Muscle of leg (tissue), 11 donors: ENCODE data around the gene PEX16. TPM values are rescaled to one million over a fixed set of nuclear protein-coding genes. Genes with fewer than 3 reads are reported as not detected.
A peak's percentile ranks its signal among the peaks of the same experiment; 100 is the strongest.
"Not testable (repeated sequence)": the region's sequence is repeated elsewhere in the genome, so short reads cannot be mapped to it uniquely, and the experiment has no call there.

ENCODE experiments used
- DNase-seq: peaks from one replicate; pipeline ENCODE4 v3.0.0; 2013
- H3K27ac ChIP-seq: one replicate; pipeline ENCODE4 v1.5.1; 2013; ENCODE audit warnings: mild to moderate bottlenecking, low read length, control low read depth
- H3K27me3 ChIP-seq: one replicate; pipeline ENCODE4 v1.6.1; 2013; ENCODE audit warnings: low read length; ENCODE audit not compliant: control insufficient read depth, insufficient read depth
- H3K36me3 ChIP-seq: one replicate; pipeline ENCODE4 v1.6.1; 2013; ENCODE audit warnings: low read length; ENCODE audit not compliant: control insufficient read depth, insufficient read depth
- H3K4me1 ChIP-seq: one replicate; pipeline ENCODE4 v1.6.1; 2013; ENCODE audit warnings: low read length; ENCODE audit not compliant: control insufficient read depth, insufficient read depth
- H3K4me3 ChIP-seq: one replicate; pipeline ENCODE4 v1.5.1; 2013; ENCODE audit warnings: low read length, control low read depth
- H3K9me3 ChIP-seq: replicated peaks from 2 replicates; pipeline ENCODE4 v1.6.1; 2013; ENCODE audit warnings: low read depth, low read length; ENCODE audit not compliant: control insufficient read depth
- WGBS: methylation state at CpG from one replicate; pipeline ENCODE4 v1.1.5; 2013; ENCODE audit warnings: missing lambda C conversion rate; ENCODE audit not compliant: insufficient coverage; 5-methylcytosine and 5-hydroxymethylcytosine counted together
- polyA plus RNA-seq, 8 donors: library from polyadenylated mRNA; unstranded; fragments of 120-200 nt; gene quantifications; one replicate each; pipeline versions ENCODE4 v1.2.1 to v1.2.3, GENCODE V29; 2013; ENCODE audit warnings: inconsistent platforms in 1 of 8, low replicate concordance in 1 of 8; ENCODE audit not compliant: insufficient read length in 8 of 8, insufficient read depth in 1 of 8
- total RNA-seq: library from RNA; stranded (reverse); fragments of 120-200 nt; gene quantifications from one replicate; pipeline ENCODE4 v1.2.4, GENCODE V29; 2013

PEX16 gene
- total and polyA plus RNA-seq, 9 donors, result 11.1 to 16.3 (median 14.2) TPM

DNA sequence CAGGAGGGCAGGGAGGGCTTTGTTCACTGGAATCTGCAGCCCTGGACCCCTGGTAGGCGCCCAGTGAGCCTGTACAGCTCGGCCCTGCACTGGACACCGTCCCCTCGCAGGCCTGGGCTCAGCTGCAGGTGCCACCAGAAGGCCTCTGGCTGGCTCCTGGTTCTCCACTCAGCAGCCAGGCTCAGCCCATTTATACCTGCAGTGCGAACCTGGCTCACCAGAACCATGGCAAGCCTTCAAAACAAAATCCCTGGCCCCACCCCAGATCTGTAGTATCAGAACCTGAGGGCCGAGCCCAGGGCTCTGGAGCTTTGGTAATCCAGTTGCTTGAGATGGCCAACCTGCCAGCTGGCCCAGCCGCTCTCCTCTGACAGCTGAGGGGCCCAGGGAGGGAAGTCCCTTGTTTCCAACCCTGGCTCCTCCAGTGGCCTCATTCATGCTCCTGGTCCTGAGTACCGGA is 9.7 kb downstream of the PEX16 start:
- no peaks in the 10 kb centered on the region for H3K9me3 ChIP-seq
- DNase-seq, result peak; percentile 58

GRCh38 chr11:45906965-45907611 is 10.6 kb downstream of the PEX16 start, which contains the start of gene FREY1:
Gene FREY1, minus strand, starts transcription at chr11:45907271. Its CDS starts 26 bp downstream, at chr11:45907245.
- Histone ChIP-seq H3K4me3 (no peak within 1 kb of the TSS), H3K36me3 (peaks cover 79% of the 10 kb centered on the region), H3K4me1 (peaks cover 25% of the 10 kb centered on the region), H3K9me3 (no peaks in the 10 kb centered on the region), H3K27ac (peak within 1 kb of the TSS; percentile 62), H3K27me3 (no peaks in the 10 kb centered on the region)
- WGBS, result 79% methylated on average over 12 of the region's 18 CpGs
- no peak for DNase-seq

More for the DNA sequence above, 9.7 kb downstream of the PEX16 start:
- WGBS, result 61% methylated on average over 7 of the region's 8 CpGs
- peaks cover 73% of the 10 kb centered on the region for H3K36me3 ChIP-seq
- H3K27me3 ChIP-seq, result no peaks in the 10 kb centered on the region
- H3K4me3 ChIP-seq, result no peak overlapping the region
- H3K27ac ChIP-seq, result peak overlapping the region; percentile 67
- H3K4me1 ChIP-seq, result peaks cover 25% of the 10 kb centered on the region

DNA sequence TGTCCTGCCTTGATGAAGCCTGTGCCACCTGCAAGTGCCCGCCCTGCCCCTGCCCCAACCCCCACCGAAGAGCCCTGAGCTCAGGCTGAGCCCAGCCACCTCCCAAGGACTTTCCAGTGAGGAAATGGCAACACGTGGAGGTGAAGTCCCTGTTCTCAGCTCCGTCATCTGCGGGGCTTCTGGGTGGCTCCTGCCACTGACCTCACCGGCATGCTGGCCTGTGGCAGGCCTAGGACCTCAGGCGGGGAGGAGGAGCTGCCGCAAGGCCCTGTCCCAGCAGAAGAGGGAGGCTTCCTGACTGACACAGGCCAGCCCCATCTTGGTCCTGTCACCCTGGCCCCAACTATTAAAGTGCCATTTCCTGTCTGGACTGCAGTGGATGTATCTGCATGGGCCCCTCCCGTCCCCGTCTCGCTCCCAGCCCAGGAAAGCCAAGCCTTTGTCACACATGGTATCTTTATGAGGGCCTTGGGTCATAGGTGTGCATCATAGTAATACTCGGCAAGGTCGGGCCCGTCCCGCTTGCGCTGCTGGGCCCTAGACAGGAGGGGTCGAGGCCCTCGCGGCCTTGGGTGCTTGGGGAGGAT is 11.5 kb downstream of the PEX16 start:
- WGBS, result 67% methylated on average over 13 of the region's 19 CpGs
- DNase-seq, result no peak
- H3K36me3 ChIP-seq, result peaks cover 78% of the 10 kb centered on the region
- peaks cover 34% of the 10 kb centered on the region for H3K4me1 ChIP-seq
- no peaks in the 10 kb centered on the region for H3K27me3 ChIP-seq
- no peaks in the 10 kb centered on the region for H3K9me3 ChIP-seq
- no peak overlapping the region for H3K4me3 ChIP-seq
- no peak overlapping the region for H3K27ac ChIP-seq

- not testable (repeated sequence) for H3K27me3 ChIP-seq, H3K9me3 ChIP-seq, H3K27ac ChIP-seq, H3K4me3 ChIP-seq, DNase-seq
- Histone ChIP-seq H3K36me3 (peaks cover 72% of the 10 kb centered on the region), H3K4me1 (peaks cover 40% of the 10 kb centered on the region)
- 78% methylated on average over 4 of the region's 6 CpGs for WGBS
These were observed 12.1 kb downstream of the PEX16 start for GRCh38 chr11:45905576-45905975.

DNA sequence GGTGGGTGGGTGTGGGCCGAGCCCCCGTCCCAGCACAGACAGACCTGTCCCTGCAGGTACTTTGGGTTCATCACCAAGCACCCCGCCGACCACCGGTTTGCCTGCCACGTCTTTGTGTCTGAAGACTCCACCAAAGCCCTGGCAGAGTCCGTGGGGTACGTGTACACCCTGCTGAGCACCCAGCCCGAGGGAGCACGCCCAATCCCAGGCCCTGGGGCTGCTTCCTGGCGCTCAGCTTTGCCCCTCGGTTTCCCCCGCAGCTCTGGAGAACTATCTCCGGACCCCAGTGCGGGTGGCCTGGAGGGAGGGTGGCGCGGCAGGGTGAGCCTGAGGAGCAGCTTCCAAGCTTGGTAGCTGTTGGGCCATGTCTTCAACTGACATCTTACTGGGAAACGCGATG is 12.6 kb downstream of the PEX16 start:
- 92% methylated on average over 19 of the region's 19 CpGs for WGBS
- Histone ChIP-seq H3K4me1 (peaks cover 43% of the 10 kb centered on the region), H3K9me3 (no peaks in the 10 kb centered on the region), H3K36me3 (peaks cover 67% of the 10 kb centered on the region), H3K27ac (no peak overlapping the region), H3K4me3 (no peak overlapping the region), H3K27me3 (peaks cover 7% of the 10 kb centered on the region)
- no peak for DNase-seq

DNA sequence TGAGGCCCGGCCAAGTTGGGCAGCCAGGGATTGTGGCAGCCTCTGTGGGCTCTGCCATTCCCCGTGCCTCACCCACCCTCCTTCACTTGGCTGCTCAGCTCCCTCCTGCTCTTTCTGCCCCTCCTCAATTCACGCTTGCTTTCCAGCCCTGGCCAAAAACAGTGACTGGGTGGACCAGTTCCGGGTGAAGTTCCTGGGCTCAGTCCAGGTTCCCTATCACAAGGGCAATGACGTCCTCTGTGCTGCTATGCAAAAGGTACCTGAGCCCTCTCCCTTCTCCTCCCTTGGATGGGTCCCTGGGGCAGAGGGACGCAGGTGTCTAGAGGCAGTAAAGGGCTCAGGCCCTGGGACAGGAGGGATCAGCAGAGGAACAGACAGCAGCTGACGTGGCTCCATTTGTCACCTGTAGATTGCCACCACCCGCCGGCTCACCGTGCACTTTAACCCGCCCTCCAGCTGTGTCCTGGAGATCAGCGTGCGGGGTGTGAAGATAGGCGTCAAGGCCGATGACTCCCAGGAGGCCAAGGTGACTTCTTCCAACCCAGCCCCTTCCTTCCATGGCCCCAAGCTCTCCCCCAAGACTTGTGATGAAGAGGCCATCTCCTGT is 13.3 kb downstream of the PEX16 start:
- Histone ChIP-seq H3K4me3 (no peak overlapping the region), H3K27ac (no peak overlapping the region), H3K36me3 (peaks cover 60% of the 10 kb centered on the region), H3K4me1 (peaks cover 45% of the 10 kb centered on the region), H3K27me3 (peaks cover 7% of the 10 kb centered on the region), H3K9me3 (no peaks in the 10 kb centered on the region)
- no peak for DNase-seq
- 81% methylated on average over 15 of the region's 15 CpGs for WGBS

DNA sequence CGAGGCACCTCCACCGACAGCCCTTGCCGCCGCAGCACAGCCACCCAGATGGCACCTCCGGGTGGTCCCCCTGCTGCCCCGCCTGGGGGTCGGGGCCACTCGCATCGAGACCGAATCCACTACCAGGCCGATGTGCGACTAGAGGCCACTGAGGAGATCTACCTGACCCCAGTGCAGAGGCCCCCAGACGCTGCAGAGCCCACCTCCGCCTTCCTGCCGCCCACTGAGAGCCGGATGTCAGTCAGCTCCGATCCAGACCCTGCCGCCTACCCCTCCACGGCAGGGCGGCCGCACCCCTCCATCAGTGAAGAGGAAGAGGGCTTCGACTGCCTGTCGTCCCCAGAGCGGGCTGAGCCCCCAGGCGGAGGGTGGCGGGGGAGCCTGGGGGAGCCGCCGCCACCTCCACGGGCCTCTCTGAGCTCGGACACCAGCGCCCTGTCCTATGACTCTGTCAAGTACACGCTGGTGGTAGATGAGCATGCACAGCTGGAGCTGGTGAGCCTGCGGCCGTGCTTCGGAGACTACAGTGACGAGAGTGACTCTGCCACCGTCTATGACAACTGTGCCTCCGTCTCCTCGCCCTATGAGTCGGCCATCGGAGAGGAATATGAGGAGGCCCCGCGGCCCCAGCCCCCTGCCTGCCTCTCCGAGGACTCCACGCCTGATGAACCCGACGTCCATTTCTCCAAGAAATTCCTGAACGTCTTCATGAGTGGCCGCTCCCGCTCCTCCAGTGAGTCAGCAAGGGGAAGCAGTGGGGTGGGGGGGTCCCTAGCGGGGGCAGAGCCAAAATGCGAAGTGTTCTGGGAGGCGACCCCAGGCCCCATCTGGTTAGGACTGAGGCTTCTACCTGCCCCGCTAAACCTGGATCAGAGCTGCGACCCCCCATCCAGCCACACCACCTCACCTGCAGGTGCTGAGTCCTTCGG is 15.0 kb downstream of the PEX16 start:
- peaks cover 46% of the 10 kb centered on the region for H3K4me1 ChIP-seq
- 87% methylated on average over 53 of the region's 56 CpGs for WGBS
- no peak for DNase-seq
- H3K27ac ChIP-seq, result no peak overlapping the region
- H3K9me3 ChIP-seq, result no peaks in the 10 kb centered on the region
- H3K4me3 ChIP-seq, result no peak overlapping the region
- H3K27me3 ChIP-seq, result peaks cover 7% of the 10 kb centered on the region
- peaks cover 51% of the 10 kb centered on the region for H3K36me3 ChIP-seq

- H3K9me3 ChIP-seq, result no peaks in the 10 kb centered on the region
- no peak overlapping the region for H3K4me3 ChIP-seq
These were observed 16.1 kb downstream of the PEX16 start for GRCh38 chr11:45901626-45902025.

GRCh38 chr11:45900916-45901617 is 16.6 kb downstream of the PEX16 start:
- H3K36me3 ChIP-seq, result peaks cover 40% of the 10 kb centered on the region
- H3K4me1 ChIP-seq, result peaks cover 53% of the 10 kb centered on the region
- peak; percentile 50 for DNase-seq
- H3K27me3 ChIP-seq, result peaks cover 10% of the 10 kb centered on the region
- no peaks in the 10 kb centered on the region for H3K9me3 ChIP-seq
- H3K4me3 ChIP-seq, result peak overlapping the region; percentile 62
- peak overlapping the region; percentile 42 for H3K27ac ChIP-seq
- WGBS, result 19% methylated on average over 7 of the region's 8 CpGs

More at GRCh38 chr11:45901626-45902025, 16.1 kb downstream of the PEX16 start:
- 57% methylated on average over 4 of the region's 6 CpGs for WGBS
- Histone ChIP-seq H3K36me3 (peaks cover 45% of the 10 kb centered on the region), H3K4me1 (peaks cover 47% of the 10 kb centered on the region), H3K27me3 (peaks cover 10% of the 10 kb centered on the region), H3K27ac (no peak overlapping the region)
- no peak for DNase-seq
